Kidney (tissue), 14 donors: ENCODE data around the gene TAS2R43. TPM values are rescaled to one million over a fixed set of nuclear protein-coding genes. Genes with fewer than 3 reads are reported as not detected.
"Not testable (repeated sequence)": the region's sequence is repeated elsewhere in the genome, so short reads cannot be mapped to it uniquely, and the experiment has no call there.

Source experiments
- DNase-seq, 5 donors: peaks; one replicate each; pipeline ENCODE4 v3.0.0-alpha.2; 2013 to 2020
- FAIRE-seq: peaks from 2 replicates; lab custom pipeline; 2012; peaks lifted over from hg19 to GRCh38; lab: Jason Lieb, UNC
- H3K27ac ChIP-seq, 2 donors: one replicate each; pipeline ENCODE4 v1.7.0; 2013; ENCODE audit warnings: low read depth in 2 of 2, low read length in 2 of 2, inconsistent platforms in 1 of 2
- H3K27me3 ChIP-seq: one replicate; pipeline ENCODE4 v1.7.1; 2013; ENCODE audit warnings: low read length, inconsistent platforms; ENCODE audit not compliant: control insufficient read depth, insufficient read depth
- H3K36me3 ChIP-seq, 3 donors: one replicate each; pipeline versions ENCODE4 v1.7.0 to v1.7.1; 2013; ENCODE audit warnings: low read length in 3 of 3, control low read depth in 1 of 3, inconsistent platforms in 1 of 3; ENCODE audit not compliant: insufficient read depth in 3 of 3, control insufficient read depth in 2 of 3
- H3K4me1 ChIP-seq, 3 donors: one replicate each; pipeline versions ENCODE4 v1.7.0 to v1.7.1; 2013; ENCODE audit warnings: low read length in 3 of 3, inconsistent platforms in 1 of 3, low read depth in 1 of 3; ENCODE audit not compliant: control insufficient read depth in 2 of 3, insufficient read depth in 2 of 3
- H3K4me3 ChIP-seq, 3 donors: one replicate each; pipeline versions ENCODE4 v1.7.0 to v1.8.1; 2013; ENCODE audit warnings: low read length in 3 of 3, control low read depth in 1 of 3, inconsistent platforms in 1 of 3
- H3K9ac ChIP-seq, 3 donors: one replicate each; pipeline versions ENCODE4 v1.7.0 to v1.7.1; 2013; ENCODE audit warnings: low read length in 3 of 3, control low read depth in 1 of 3, inconsistent platforms in 1 of 3
- H3K9me3 ChIP-seq, 3 donors: one replicate each; pipeline versions ENCODE4 v1.7.0 to v1.7.1; 2013; ENCODE audit warnings: low read length in 3 of 3, control low read depth in 1 of 3, inconsistent platforms in 1 of 3; ENCODE audit not compliant: control insufficient read depth in 2 of 3, insufficient read depth in 1 of 3
- CTCF ChIP-seq: IDR thresholded peaks from 3 replicates; pipeline ENCODE4 v1.5.1; 2012; ENCODE audit warnings: mild to moderate bottlenecking, moderate library complexity, borderline replicate concordance; ENCODE audit not compliant: insufficient read depth; ENCODE audit errors: extremely low read depth
- intact Hi-C: fragments of 100-400 bp; cut with DNase I; formaldehyde crosslinking; loops from one replicate; pipeline ENCODE4 v1.11.1; 2022
- polyA plus RNA-seq: library from polyadenylated mRNA; stranded (reverse); fragments of 350-450 nt; fragmentation: Illumina TruSeq; extraction: RNeasy Lipid Tissue Mini Kit (QIAGEN cat#74804); gene quantifications from one replicate; pipeline ENCODE4 v1.2.3, GENCODE V29; 2014; ENCODE audit warnings: low read depth, low replicate concordance; ENCODE audit not compliant: insufficient read depth
- total RNA-seq: library from RNA; stranded (reverse); fragmentation: NEBNext Ultra II Directional; extraction: Animal tissue kit (Norgen Biotek cat#: 25700); gene quantifications from one replicate; pipeline ENCODE4 v1.2.1, GENCODE V29; 2021
- donor health status: control.
- donor health status: control.
- donor health status: control.
- donor health status: control.
- donor health status: control.
- donor health status: DM: yes; HTN: yes; CAD: no.
- donor health status: Normal renal cell carcinoma (clear cell type).

TAS2R43 gene
- total and polyA plus RNA-seq, 2 donors from 2014 or later = 0.85 TPM; not detected in 1

- H3K36me3 ChIP-seq = no peaks in the 10 kb centered on the region
- FAIRE-seq = no peak
- no peak for TF ChIP-seq CTCF
- H3K27me3 ChIP-seq = no peaks in the 10 kb centered on the region
- intact Hi-C loops = no loop called here
- DNase-seq = no peak
- H3K4me3 ChIP-seq = no peak overlapping the region
- no peak overlapping the region for H3K27ac ChIP-seq
- H3K9ac ChIP-seq = no peak overlapping the region
- no peaks in the 10 kb centered on the region for H3K4me1 ChIP-seq
- H3K9me3 ChIP-seq = no peaks in the 10 kb centered on the region
Observed at GRCh38 chr12:11055306-11055705, 36.8 kb downstream of the TAS2R43 start.

GRCh38 chr12:11049806-11050531 lies 42.1 kb downstream of the TAS2R43 start:
- H3K9ac ChIP-seq, DNase-seq, H3K9me3 ChIP-seq, FAIRE-seq, H3K4me1 ChIP-seq, intact Hi-C loops, H3K27me3 ChIP-seq, H3K27ac ChIP-seq, H3K36me3 ChIP-seq, H3K4me3 ChIP-seq: not testable (repeated sequence)

GRCh38 chr12:11041366-11041765 lies 50.7 kb downstream of the TAS2R43 start:
- H3K9ac ChIP-seq, H3K9me3 ChIP-seq, H3K36me3 ChIP-seq, H3K4me3 ChIP-seq, intact Hi-C loops, DNase-seq, FAIRE-seq, H3K27ac ChIP-seq, H3K4me1 ChIP-seq, H3K27me3 ChIP-seq: not testable (repeated sequence)

Other genes starting within 250 kb of the TAS2R43 start
- 1.8 TPM for gene PRR4, start 242.8 kb downstream of the TAS2R43 start, total RNA-seq
- 3.2 TPM for gene PRR4, start 242.8 kb downstream of the TAS2R43 start, polyA plus RNA-seq
- gene PRH1, start 208.1 kb downstream of the TAS2R43 start, total RNA-seq = 28.7 TPM
- gene PRH1, start 208.1 kb downstream of the TAS2R43 start, polyA plus RNA-seq = 3.2 TPM
- 2.8 TPM for gene TAS2R13, start 182.8 kb downstream of the TAS2R43 start, total RNA-seq
- not detected for gene TAS2R13, start 182.8 kb downstream of the TAS2R43 start, polyA plus RNA-seq
- gene PRH2, start 163.1 kb downstream of the TAS2R43 start, total RNA-seq = not detected
- gene PRH2, start 163.1 kb downstream of the TAS2R43 start, polyA plus RNA-seq = not detected
- 3.9 TPM for gene TAS2R14, start 153.1 kb downstream of the TAS2R43 start, total RNA-seq
- 0.75 TPM for gene TAS2R14, start 153.1 kb downstream of the TAS2R43 start, polyA plus RNA-seq
- gene TAS2R50, start 105.4 kb downstream of the TAS2R43 start, total RNA-seq = 2.0 TPM
- gene TAS2R50, start 105.4 kb downstream of the TAS2R43 start, polyA plus RNA-seq = not detected
- 4.1 TPM for gene TAS2R20, start 94.0 kb downstream of the TAS2R43 start, total RNA-seq
- 0.47 TPM for gene TAS2R20, start 94.0 kb downstream of the TAS2R43 start, polyA plus RNA-seq
- gene TAS2R19, start 69.7 kb downstream of the TAS2R43 start, total RNA-seq = 4.6 TPM
- not detected for gene TAS2R19, start 69.7 kb downstream of the TAS2R43 start, polyA plus RNA-seq
- 5.9 TPM for gene TAS2R31, start 60.9 kb downstream of the TAS2R43 start, total RNA-seq
- gene TAS2R31, start 60.9 kb downstream of the TAS2R43 start, polyA plus RNA-seq = not detected
- gene TAS2R46, start 30.0 kb downstream of the TAS2R43 start, total RNA-seq = 1.6 TPM
- gene TAS2R46, start 30.0 kb downstream of the TAS2R43 start, polyA plus RNA-seq = not detected
- gene TAS2R30, start 42.3 kb upstream of the TAS2R43 start, total RNA-seq = 4.0 TPM
- not detected for gene TAS2R30, start 42.3 kb upstream of the TAS2R43 start, polyA plus RNA-seq
- gene SMIM10L1, start 78.9 kb upstream of the TAS2R43 start, total RNA-seq = 9.9 TPM
- gene SMIM10L1, start 78.9 kb upstream of the TAS2R43 start, polyA plus RNA-seq = 12.5 TPM
- not detected for gene TAS2R42, start 94.6 kb upstream of the TAS2R43 start, total RNA-seq
- not detected for gene TAS2R42, start 94.6 kb upstream of the TAS2R43 start, polyA plus RNA-seq
- not detected for gene PRB3, start 177.4 kb upstream of the TAS2R43 start, total RNA-seq
- not detected for gene PRB3, start 177.4 kb upstream of the TAS2R43 start, polyA plus RNA-seq
- not detected for gene PRB4, start 218.1 kb upstream of the TAS2R43 start, total RNA-seq
- gene PRB4, start 218.1 kb upstream of the TAS2R43 start, polyA plus RNA-seq = not detected